ENCODE measurements around the gene RELL2.

RELL2 gene

GRCh38 chr5:141637123-141637766 lies 448 bp downstream of the RELL2 start:
- peaks cover 3% of the 10 kb centered on the region; the same call in 1 of the 2 replicates for H3K4me1 ChIP-seq (ENCODE audit: control insufficient read depth, insufficient read depth, low read length)
- no peaks in the 10 kb centered on the region for H3K9me3 ChIP-seq (ENCODE audit: control insufficient read depth, insufficient read depth, low read length)
- no peaks in the 10 kb centered on the region for H3K36me3 ChIP-seq (ENCODE audit: control insufficient read depth, insufficient read depth, low read length)
- WGBS (ENCODE audit: insufficient coverage, insufficient read length), result no CpG with 5 or more reads among the region's 63 CpGs
- H3K27ac ChIP-seq (ENCODE audit: low read length), result no peak overlapping the region
- DNase-seq (ENCODE audit: low read depth, low spot score), result no peak
- peak overlapping the region; percentile 75; the same call in 1 of the 2 replicates for H3K4me3 ChIP-seq (ENCODE audit: low read length)
- no peaks in the 10 kb centered on the region for H3K27me3 ChIP-seq (ENCODE audit: control insufficient read depth, insufficient read depth, low read length)

- no peak for DNase-seq (ENCODE audit: low read depth, low spot score)
- Histone ChIP-seq H3K4me1 (ENCODE audit: control insufficient read depth, insufficient read depth, low read length) (peaks cover 3% of the 10 kb centered on the region; the same call in 1 of the 2 replicates), H3K9me3 (ENCODE audit: control insufficient read depth, insufficient read depth, low read length) (no peaks in the 10 kb centered on the region), H3K27ac (ENCODE audit: low read length) (no peak overlapping the region), H3K4me3 (ENCODE audit: low read length) (peak overlapping the region; percentile 75; the same call in 1 of the 2 replicates), H3K27me3 (ENCODE audit: control insufficient read depth, insufficient read depth, low read length) (no peaks in the 10 kb centered on the region), H3K36me3 (ENCODE audit: control insufficient read depth, insufficient read depth, low read length) (peaks cover 3% of the 10 kb centered on the region; the same call in 1 of the 2 replicates)
- no CpG with 5 or more reads among the region's 40 CpGs for WGBS (ENCODE audit: insufficient coverage, insufficient read length)
These were observed 1.1 kb downstream of the RELL2 start for GRCh38 chr5:141637767-141638419.

GRCh38 chr5:141638771-141639170 lies 2.0 kb downstream of the RELL2 start:
- H3K4me1 ChIP-seq (ENCODE audit: control insufficient read depth, insufficient read depth, low read length), result peaks cover 3% of the 10 kb centered on the region; the same call in 1 of the 2 replicates
- H3K4me3 ChIP-seq (ENCODE audit: low read length), result no peak overlapping the region
- no peak overlapping the region for H3K27ac ChIP-seq (ENCODE audit: low read length)
- no CpG with 5 or more reads among the region's 2 CpGs for WGBS (ENCODE audit: insufficient coverage, insufficient read length)
- DNase-seq (ENCODE audit: low read depth, low spot score), result no peak
- no peaks in the 10 kb centered on the region for H3K27me3 ChIP-seq (ENCODE audit: control insufficient read depth, insufficient read depth, low read length)
- peaks cover 3% of the 10 kb centered on the region; the same call in 1 of the 2 replicates for H3K36me3 ChIP-seq (ENCODE audit: control insufficient read depth, insufficient read depth, low read length)
- no peaks in the 10 kb centered on the region for H3K9me3 ChIP-seq (ENCODE audit: control insufficient read depth, insufficient read depth, low read length)

GRCh38 chr5:141639357-141640050 lies 2.7 kb downstream of the RELL2 start:
- DNase-seq (ENCODE audit: low read depth, low spot score), result no peak
- no peaks in the 10 kb centered on the region for H3K27me3 ChIP-seq (ENCODE audit: control insufficient read depth, insufficient read depth, low read length)
- peaks cover 3% of the 10 kb centered on the region; the same call in 1 of the 2 replicates for H3K4me1 ChIP-seq (ENCODE audit: control insufficient read depth, insufficient read depth, low read length)
- no CpG with 5 or more reads among the region's 12 CpGs for WGBS (ENCODE audit: insufficient coverage, insufficient read length)
- no peak overlapping the region for H3K4me3 ChIP-seq (ENCODE audit: low read length)
- no peaks in the 10 kb centered on the region for H3K9me3 ChIP-seq (ENCODE audit: control insufficient read depth, insufficient read depth, low read length)
- H3K27ac ChIP-seq (ENCODE audit: low read length), result no peak overlapping the region
- H3K36me3 ChIP-seq (ENCODE audit: control insufficient read depth, insufficient read depth, low read length), result peaks cover 3% of the 10 kb centered on the region; the same call in 1 of the 2 replicates

- H3K36me3 ChIP-seq (ENCODE audit: control insufficient read depth, insufficient read depth, low read length), result peaks cover 5% of the 10 kb centered on the region
- DNase-seq (ENCODE audit: low read depth, low spot score), result no peak
- no CpG with 5 or more reads among the region's 3 CpGs for WGBS (ENCODE audit: insufficient coverage, insufficient read length)
These were observed 3.2 kb downstream of the RELL2 start for GRCh38 chr5:141640051-141640415.

GRCh38 chr5:141640698-141641097 lies 3.9 kb downstream of the RELL2 start:
- Histone ChIP-seq H3K27ac (ENCODE audit: low read length) (no peak overlapping the region), H3K36me3 (ENCODE audit: control insufficient read depth, insufficient read depth, low read length) (peaks cover 7% of the 10 kb centered on the region), H3K4me3 (ENCODE audit: low read length) (no peak overlapping the region), H3K27me3 (ENCODE audit: control insufficient read depth, insufficient read depth, low read length) (no peaks in the 10 kb centered on the region), H3K4me1 (ENCODE audit: control insufficient read depth, insufficient read depth, low read length) (peaks cover 3% of the 10 kb centered on the region; the same call in 1 of the 2 replicates), H3K9me3 (ENCODE audit: control insufficient read depth, insufficient read depth, low read length) (no peaks in the 10 kb centered on the region)
- WGBS (ENCODE audit: insufficient coverage, insufficient read length), result no CpG with 5 or more reads among the region's 9 CpGs
- no peak for DNase-seq (ENCODE audit: low read depth, low spot score)

More at GRCh38 chr5:141640051-141640415, 3.2 kb downstream of the RELL2 start:
- H3K27me3 ChIP-seq (ENCODE audit: control insufficient read depth, insufficient read depth, low read length), result no peaks in the 10 kb centered on the region
- no peak overlapping the region for H3K27ac ChIP-seq (ENCODE audit: low read length)
- no peak overlapping the region for H3K4me3 ChIP-seq (ENCODE audit: low read length)
- no peaks in the 10 kb centered on the region for H3K9me3 ChIP-seq (ENCODE audit: control insufficient read depth, insufficient read depth, low read length)
- peaks cover 3% of the 10 kb centered on the region; the same call in 1 of the 2 replicates for H3K4me1 ChIP-seq (ENCODE audit: control insufficient read depth, insufficient read depth, low read length)

- Histone ChIP-seq H3K36me3 (ENCODE audit: control insufficient read depth, insufficient read depth, low read length) (peaks cover 10% of the 10 kb centered on the region), H3K27ac (ENCODE audit: low read length) (no peak overlapping the region), H3K4me1 (ENCODE audit: control insufficient read depth, insufficient read depth, low read length) (peaks cover 3% of the 10 kb centered on the region; the same call in 1 of the 2 replicates), H3K27me3 (ENCODE audit: control insufficient read depth, insufficient read depth, low read length) (no peaks in the 10 kb centered on the region), H3K4me3 (ENCODE audit: low read length) (no peak overlapping the region), H3K9me3 (ENCODE audit: control insufficient read depth, insufficient read depth, low read length) (no peaks in the 10 kb centered on the region)
- no peak for DNase-seq (ENCODE audit: low read depth, low spot score)
- WGBS (ENCODE audit: insufficient coverage, insufficient read length), result no CpG with 5 or more reads among the region's 2 CpGs
These were observed 5.0 kb downstream of the RELL2 start for GRCh38 chr5:141641634-141642267.

GRCh38 chr5:141646026-141646425 lies 9.2 kb downstream of the RELL2 start:
- Histone ChIP-seq H3K36me3 (ENCODE audit: control insufficient read depth, insufficient read depth, low read length) (peaks cover 10% of the 10 kb centered on the region), H3K4me1 (ENCODE audit: control insufficient read depth, insufficient read depth, low read length) (no peaks in the 10 kb centered on the region), H3K27ac (ENCODE audit: low read length) (no peak overlapping the region), H3K27me3 (ENCODE audit: control insufficient read depth, insufficient read depth, low read length) (no peaks in the 10 kb centered on the region), H3K4me3 (ENCODE audit: low read length) (no peak overlapping the region), H3K9me3 (ENCODE audit: control insufficient read depth, insufficient read depth, low read length) (no peaks in the 10 kb centered on the region)
- DNase-seq (ENCODE audit: low read depth, low spot score), result no peak
- no CpG with 5 or more reads among the region's 6 CpGs for WGBS (ENCODE audit: insufficient coverage, insufficient read length)

GRCh38 chr5:141647242-141647641 lies 10.4 kb downstream of the RELL2 start:
- WGBS (ENCODE audit: insufficient coverage, insufficient read length), result no CpG with 5 or more reads among the region's 5 CpGs
- peaks cover 10% of the 10 kb centered on the region for H3K36me3 ChIP-seq (ENCODE audit: control insufficient read depth, insufficient read depth, low read length)
- no peaks in the 10 kb centered on the region for H3K9me3 ChIP-seq (ENCODE audit: control insufficient read depth, insufficient read depth, low read length)
- H3K4me3 ChIP-seq (ENCODE audit: low read length), result no peak overlapping the region
- H3K4me1 ChIP-seq (ENCODE audit: control insufficient read depth, insufficient read depth, low read length), result no peaks in the 10 kb centered on the region
- H3K27me3 ChIP-seq (ENCODE audit: control insufficient read depth, insufficient read depth, low read length), result no peaks in the 10 kb centered on the region
- DNase-seq (ENCODE audit: low read depth, low spot score), result no peak
- no peak overlapping the region for H3K27ac ChIP-seq (ENCODE audit: low read length)

GRCh38 chr5:141647851-141648250 lies 11.1 kb downstream of the RELL2 start:
- H3K4me3 ChIP-seq (ENCODE audit: low read length), result no peak overlapping the region
- peaks cover 8% of the 10 kb centered on the region for H3K36me3 ChIP-seq (ENCODE audit: control insufficient read depth, insufficient read depth, low read length)
- no peaks in the 10 kb centered on the region for H3K4me1 ChIP-seq (ENCODE audit: control insufficient read depth, insufficient read depth, low read length)
- H3K9me3 ChIP-seq (ENCODE audit: control insufficient read depth, insufficient read depth, low read length), result no peaks in the 10 kb centered on the region
- WGBS (ENCODE audit: insufficient coverage, insufficient read length), result no CpG with 5 or more reads among the region's 3 CpGs
- no peak for DNase-seq (ENCODE audit: low read depth, low spot score)
- no peak overlapping the region for H3K27ac ChIP-seq (ENCODE audit: low read length)
- no peaks in the 10 kb centered on the region for H3K27me3 ChIP-seq (ENCODE audit: control insufficient read depth, insufficient read depth, low read length)

Measured in iPS DF 6.9 (cell line).